ENCODE measurements around the gene MID1.

MID1 gene

GRCh38 chrX:10507876-10508275 lies 112.5 kb downstream of the MID1 start:
- no peak for DNase-seq (ENCODE audit: low read depth)
- TF ChIP-seq, protein P1, sequence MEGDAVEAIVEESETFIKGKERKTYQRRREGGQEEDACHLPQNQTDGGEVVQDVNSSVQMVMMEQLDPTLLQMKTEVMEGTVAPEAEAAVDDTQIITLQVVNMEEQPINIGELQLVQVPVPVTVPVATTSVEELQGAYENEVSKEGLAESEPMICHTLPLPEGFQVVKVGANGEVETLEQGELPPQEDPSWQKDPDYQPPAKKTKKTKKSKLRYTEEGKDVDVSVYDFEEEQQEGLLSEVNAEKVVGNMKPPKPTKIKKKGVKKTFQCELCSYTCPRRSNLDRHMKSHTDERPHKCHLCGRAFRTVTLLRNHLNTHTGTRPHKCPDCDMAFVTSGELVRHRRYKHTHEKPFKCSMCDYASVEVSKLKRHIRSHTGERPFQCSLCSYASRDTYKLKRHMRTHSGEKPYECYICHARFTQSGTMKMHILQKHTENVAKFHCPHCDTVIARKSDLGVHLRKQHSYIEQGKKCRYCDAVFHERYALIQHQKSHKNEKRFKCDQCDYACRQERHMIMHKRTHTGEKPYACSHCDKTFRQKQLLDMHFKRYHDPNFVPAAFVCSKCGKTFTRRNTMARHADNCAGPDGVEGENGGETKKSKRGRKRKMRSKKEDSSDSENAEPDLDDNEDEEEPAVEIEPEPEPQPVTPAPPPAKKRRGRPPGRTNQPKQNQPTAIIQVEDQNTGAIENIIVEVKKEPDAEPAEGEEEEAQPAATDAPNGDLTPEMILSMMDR (IDR thresholded peaks at IDR 0.05; ENCODE audit: low read length, missing control alignments) = no peak
- no peak overlapping the region for H3K4me3 ChIP-seq (replicated peaks; ENCODE audit: low read depth, low read length)

- DNase-seq (ENCODE audit: low read depth) = peak; percentile 67
- H3K4me3 ChIP-seq (replicated peaks; ENCODE audit: low read depth, low read length) = no peak overlapping the region
- TF ChIP-seq, protein P1 (IDR thresholded peaks at IDR 0.05; ENCODE audit: low read length, missing control alignments) = no peak
Measured at GRCh38 chrX:10507181-10507580, 113.2 kb downstream of the MID1 start.

DNA sequence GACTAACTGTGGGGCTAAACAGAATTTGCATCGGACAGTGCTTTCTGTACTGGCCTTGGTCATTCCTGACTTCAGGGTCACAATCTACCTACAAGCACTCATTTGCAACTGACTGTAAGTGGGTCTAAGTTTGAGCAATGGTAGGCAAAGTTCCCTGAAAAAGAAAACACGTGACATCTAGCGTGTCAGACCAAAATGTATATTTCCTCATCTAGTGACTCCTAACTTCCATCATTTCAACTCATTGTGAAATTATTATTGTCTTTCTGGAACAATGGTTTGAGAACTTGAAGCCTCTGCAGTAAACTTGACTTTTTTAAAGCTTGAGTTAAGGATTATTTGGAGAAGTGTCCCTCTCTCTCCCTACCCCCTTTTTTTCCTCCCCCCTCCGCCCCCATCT lies 113.6 kb downstream of the MID1 start:
- TF ChIP-seq, protein P1 (IDR thresholded peaks at IDR 0.05; ENCODE audit: low read length, missing control alignments) = no peak
- H3K4me3 ChIP-seq (replicated peaks; ENCODE audit: low read depth, low read length) = no peak overlapping the region
- peak; percentile 69 for DNase-seq (ENCODE audit: low read depth)

DNA sequence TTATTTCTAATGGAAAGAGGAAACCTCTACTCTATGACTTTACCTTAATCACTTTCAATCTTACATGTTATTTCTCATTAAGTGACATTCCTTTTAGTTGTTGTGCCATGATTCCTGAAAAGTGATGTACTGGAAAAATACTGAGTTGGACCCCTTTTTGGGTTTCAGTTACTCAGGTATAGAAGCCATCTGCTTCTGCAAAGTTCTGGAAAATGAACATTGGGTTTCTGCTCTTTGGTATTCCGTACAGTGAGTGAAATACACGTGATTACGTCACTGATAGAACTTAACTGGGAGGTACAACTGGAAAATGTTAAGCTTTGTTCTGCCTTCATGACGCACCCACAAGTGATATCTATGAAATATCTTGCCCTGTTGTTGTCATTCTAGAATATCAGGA lies 114.7 kb downstream of the MID1 start:
- TF ChIP-seq, protein P1 (IDR thresholded peaks at IDR 0.05; ENCODE audit: low read length, missing control alignments) = no peak
- no peak for DNase-seq (ENCODE audit: low read depth)
- no peak overlapping the region for H3K4me3 ChIP-seq (replicated peaks; ENCODE audit: low read depth, low read length)

DNA sequence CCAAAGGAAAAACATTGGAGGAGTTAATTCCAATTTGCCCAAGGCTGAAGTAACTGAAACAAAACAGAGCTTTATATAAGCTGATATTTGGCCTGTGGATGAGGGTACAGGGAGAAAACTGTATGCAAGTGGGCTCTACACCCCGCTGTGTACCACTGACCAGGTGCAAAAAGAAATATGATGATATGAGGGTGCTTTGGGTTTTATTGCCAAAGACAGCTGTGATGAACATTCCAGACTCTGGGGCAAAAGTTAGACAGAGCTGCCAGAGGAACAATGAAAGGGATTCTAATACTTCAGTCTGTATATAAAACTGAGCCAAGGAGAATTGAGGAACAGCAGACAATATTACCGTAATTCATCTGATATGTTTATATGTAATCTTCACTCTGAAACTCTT lies 117.4 kb downstream of the MID1 start:
- no peak overlapping the region for H3K4me3 ChIP-seq (replicated peaks; ENCODE audit: low read depth, low read length)
- DNase-seq (ENCODE audit: low read depth) = no peak
- TF ChIP-seq, protein P1 (IDR thresholded peaks at IDR 0.05; ENCODE audit: low read length, missing control alignments) = no peak

- H3K4me3 ChIP-seq (replicated peaks; ENCODE audit: low read depth, low read length) = no peak overlapping the region
- DNase-seq (ENCODE audit: low read depth) = no peak
- TF ChIP-seq, protein P1 (IDR thresholded peaks at IDR 0.05; ENCODE audit: low read length, missing control alignments) = no peak
Measured at GRCh38 chrX:10501611-10502010, 118.8 kb downstream of the MID1 start.

DNA sequence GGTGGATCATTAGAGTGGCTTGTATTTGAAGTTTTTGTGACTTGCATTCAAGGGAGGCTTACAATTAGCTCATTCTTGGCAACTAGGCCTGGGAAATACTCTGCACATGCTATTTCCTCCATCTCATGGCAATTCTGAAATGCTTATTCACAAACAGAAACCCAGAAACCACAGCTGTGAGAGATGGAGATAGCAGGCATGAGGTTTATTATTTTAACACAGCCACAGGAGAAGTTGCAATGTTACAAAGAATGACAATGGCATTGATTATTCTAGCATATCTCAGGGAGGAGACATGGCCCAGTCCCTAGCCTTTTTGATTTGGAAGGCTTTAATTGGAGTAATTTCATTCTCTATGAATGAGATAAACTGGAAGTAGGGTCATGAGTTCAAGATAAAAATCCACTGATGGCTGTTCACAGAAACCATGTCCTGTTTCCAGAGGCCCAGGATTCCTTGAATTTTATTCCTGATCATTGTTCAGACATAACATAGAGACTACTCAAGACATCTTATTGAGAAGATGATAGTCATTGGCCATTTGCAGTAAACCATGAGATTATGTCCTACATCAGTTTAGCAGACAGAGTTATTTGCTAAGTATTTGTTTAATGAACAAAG lies 123.9 kb downstream of the MID1 start:
- peak; percentile 90 for DNase-seq (ENCODE audit: low read depth)
- no peak overlapping the region for H3K4me3 ChIP-seq (replicated peaks; ENCODE audit: low read depth, low read length)
- TF ChIP-seq, protein P1 (IDR thresholded peaks at IDR 0.05; ENCODE audit: low read length, missing control alignments) = no peak

All from fibroblast of pulmonary artery (primary cell).